Measurements from ENCODE around the gene BCO2. TPM values are rescaled to one million over a fixed set of nuclear protein-coding genes. Genes with fewer than 3 reads are reported as not detected.

Gene BCO2
- total RNA-seq, 4 donors from 2014 or later: 2.7 to 17.0 (median 9.5) TPM

- H3K4me3 ChIP-seq: no peak overlapping the region
- no peaks in the 10 kb centered on the region for H3K27me3 ChIP-seq
- H3K27ac ChIP-seq: no peak overlapping the region
- 78 to 86% methylated on average over 5 of the region's 5 CpGs for WGBS, 2 donors
- TF ChIP-seq, protein P1, sequence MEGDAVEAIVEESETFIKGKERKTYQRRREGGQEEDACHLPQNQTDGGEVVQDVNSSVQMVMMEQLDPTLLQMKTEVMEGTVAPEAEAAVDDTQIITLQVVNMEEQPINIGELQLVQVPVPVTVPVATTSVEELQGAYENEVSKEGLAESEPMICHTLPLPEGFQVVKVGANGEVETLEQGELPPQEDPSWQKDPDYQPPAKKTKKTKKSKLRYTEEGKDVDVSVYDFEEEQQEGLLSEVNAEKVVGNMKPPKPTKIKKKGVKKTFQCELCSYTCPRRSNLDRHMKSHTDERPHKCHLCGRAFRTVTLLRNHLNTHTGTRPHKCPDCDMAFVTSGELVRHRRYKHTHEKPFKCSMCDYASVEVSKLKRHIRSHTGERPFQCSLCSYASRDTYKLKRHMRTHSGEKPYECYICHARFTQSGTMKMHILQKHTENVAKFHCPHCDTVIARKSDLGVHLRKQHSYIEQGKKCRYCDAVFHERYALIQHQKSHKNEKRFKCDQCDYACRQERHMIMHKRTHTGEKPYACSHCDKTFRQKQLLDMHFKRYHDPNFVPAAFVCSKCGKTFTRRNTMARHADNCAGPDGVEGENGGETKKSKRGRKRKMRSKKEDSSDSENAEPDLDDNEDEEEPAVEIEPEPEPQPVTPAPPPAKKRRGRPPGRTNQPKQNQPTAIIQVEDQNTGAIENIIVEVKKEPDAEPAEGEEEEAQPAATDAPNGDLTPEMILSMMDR (IDR thresholded peaks at IDR 0.05): no peak
- no peak for TF ChIP-seq POLR2A (IDR thresholded peaks at IDR 0.05)
- no peaks in the 10 kb centered on the region for H3K9me3 ChIP-seq
- no peak for DNase-seq
- peaks cover 13 to 64% (median 25%) of the 10 kb centered on the region in 3 donors for H3K4me1 ChIP-seq
- peaks cover 0 to 5% (median under 1%) of the 10 kb centered on the region in 3 donors for H3K36me3 ChIP-seq
- intact Hi-C loops (cut with DNase I): no loop called here
Measured at GRCh38 chr11:112223754-112224532, 48.6 kb downstream of the BCO2 start.

GRCh38 chr11:112225753-112226061 lies 50.4 kb downstream of the BCO2 start:
- peaks cover 0 to 22% (median 6%) of the 10 kb centered on the region in 3 donors for H3K36me3 ChIP-seq
- peak overlapping the region; percentile 54 to 94 (median 86) for H3K4me3 ChIP-seq
- WGBS, 2 donors: 22 to 30% methylated on average over 7 to 8 of the region's 8 CpGs
- intact Hi-C loops (cut with DNase I): no loop called here
- peak overlapping the region; percentile 96 to 100 (median 99) for H3K27ac ChIP-seq
- peaks cover 13 to 54% (median 25%) of the 10 kb centered on the region in 3 donors for H3K4me1 ChIP-seq
- no peaks in the 10 kb centered on the region for H3K27me3 ChIP-seq
- no peak for DNase-seq
- H3K9me3 ChIP-seq: no peaks in the 10 kb centered on the region
- TF ChIP-seq, protein P1 (IDR thresholded peaks at IDR 0.05): no peak
- no peak for TF ChIP-seq POLR2A (IDR thresholded peaks at IDR 0.05)

DNA sequence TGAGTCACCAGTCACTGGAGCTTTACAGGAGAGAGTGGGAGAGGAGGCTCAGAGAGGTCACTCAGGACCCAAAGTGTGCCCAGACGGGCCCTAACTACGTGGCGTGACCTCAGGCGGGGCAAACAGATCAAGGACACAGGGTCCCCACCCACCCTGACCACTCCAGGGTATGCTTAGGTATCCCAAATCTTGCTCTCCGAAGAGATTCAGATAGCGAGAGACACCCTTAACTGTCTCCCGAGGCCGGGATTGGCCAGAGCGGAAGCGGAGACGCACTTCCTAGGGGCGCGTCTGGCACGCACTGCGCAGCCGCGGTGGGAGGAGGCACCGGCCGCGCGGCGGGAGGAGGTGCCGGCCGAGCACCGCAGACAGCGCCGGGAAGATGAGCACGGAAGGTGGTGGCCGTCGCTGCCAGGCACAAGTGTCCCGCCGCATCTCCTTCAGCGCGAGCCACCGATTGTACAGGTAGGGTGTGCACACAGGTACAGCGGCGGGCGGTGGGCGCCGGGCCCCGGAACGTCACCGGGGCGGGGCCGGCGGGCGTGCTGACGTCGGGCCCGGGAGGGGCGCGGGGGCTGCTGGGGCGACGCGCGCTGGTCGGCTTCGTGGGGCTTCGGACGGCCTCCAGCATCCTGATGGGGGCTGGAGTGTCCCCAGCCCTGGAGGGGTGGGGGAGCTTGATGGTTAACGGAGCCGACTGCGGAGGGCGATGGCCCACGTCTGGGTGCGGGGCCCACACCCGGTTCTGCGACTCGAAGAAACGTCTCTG lies 50.9 kb downstream of the BCO2 start, which contains the start of gene PTS:
Gene PTS, plus strand, starts transcription at position 367 of the 769 bp plus-strand sequence. Its CDS starts 16 bp downstream, at position 383.
- Histone ChIP-seq H3K4me3 (peak within 1 kb of the TSS; percentile 54 to 94 (median 86)), H3K27ac (peak within 1 kb of the TSS; percentile 96 to 100 (median 99)), H3K9me3 (no peaks in the 10 kb centered on the region), H3K36me3 (peaks cover 0 to 28% (median 12%) of the 10 kb centered on the region in 3 donors), H3K27me3 (no peaks in the 10 kb centered on the region), H3K4me1 (peaks cover 13 to 48% (median 25%) of the 10 kb centered on the region in 3 donors)
- 0% methylated on average over 1 to 7 of the region's 70 CpGs for WGBS, 2 donors
- TF ChIP-seq POLR2A (IDR thresholded peaks at IDR 0.05): peak in 3 of 4 donors; percentile 88 to 97 (median 91)
- TF ChIP-seq, protein P1 (IDR thresholded peaks at IDR 0.05): peak in 2 of 6 experiments; percentile 4 to 27
- DNase-seq: peak; percentile 28
- intact Hi-C loops (cut with DNase I): no loop called here

DNA sequence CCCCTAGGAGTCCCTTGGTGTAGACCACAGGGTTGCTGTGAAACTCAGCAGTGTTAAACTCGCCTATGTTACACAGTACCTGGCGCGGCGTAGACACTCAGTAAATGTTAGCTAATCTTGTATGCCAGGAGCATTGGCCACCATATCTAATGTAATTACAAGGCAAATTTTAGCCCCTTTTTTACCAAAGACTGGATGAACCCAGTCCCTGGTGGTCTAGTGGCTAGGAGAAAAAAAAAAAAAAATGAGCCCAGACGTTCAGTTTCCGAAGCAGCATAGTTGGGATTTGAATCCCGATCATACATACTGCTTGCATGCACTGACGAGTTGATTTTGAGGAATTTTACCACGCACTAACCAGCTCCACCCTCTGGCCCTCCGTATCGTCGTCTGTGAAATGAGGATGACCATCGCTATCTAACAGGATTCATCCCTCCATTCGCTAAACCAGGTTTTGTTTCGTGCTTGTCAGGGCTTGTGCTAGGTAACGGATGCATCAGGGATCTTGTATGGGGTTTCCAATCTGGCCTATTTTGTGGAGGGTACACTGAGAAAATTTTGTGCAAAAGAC lies 51.6 kb downstream of the BCO2 start:
- intact Hi-C loops (cut with DNase I): no loop called here
- no peak for TF ChIP-seq POLR2A (IDR thresholded peaks at IDR 0.05)
- TF ChIP-seq, protein P1 (IDR thresholded peaks at IDR 0.05): peak in 1 of 6 experiments; percentile 3
- Histone ChIP-seq H3K4me1 (peaks cover 10 to 42% (median 19%) of the 10 kb centered on the region in 3 donors), H3K4me3 (peak overlapping the region; percentile 54 to 94 (median 86)), H3K27ac (peak overlapping the region; percentile 96 to 100 (median 99)), H3K9me3 (no peaks in the 10 kb centered on the region), H3K27me3 (no peaks in the 10 kb centered on the region), H3K36me3 (peaks cover 0 to 35% (median 12%) of the 10 kb centered on the region in 3 donors)
- no peak for DNase-seq
- WGBS, 2 donors: 6 to 7% methylated on average over 12 to 16 of the region's 16 CpGs

Data from esophagus squamous epithelium (tissue), 5 donors.